Heart left ventricle (tissue), 13 donors: ENCODE results near the gene SCAF1.

Source experiments
- POLR2A ChIP-seq, 2 donors: fragments of 450-650 bp; IDR thresholded peaks; one replicate each; pipeline ENCODE4 v1.6.1; 2017; ENCODE audit warnings: antibody characterized with exemption in 2 of 2, mild to moderate bottlenecking in 2 of 2, moderate library complexity in 2 of 2
- TF ChIP-seq, protein P1 (sequence below), 12 donors: fragments of 200-600 bp; sonication (generic) in 4 of 12; IDR thresholded peaks; one replicate each; pipeline versions ENCODE4 v1.5.0 to v1.8.0; 2018 to 2022; ENCODE audit warnings: antibody characterized with exemption in 12 of 12, mild to moderate bottlenecking in 5 of 12
- donor health status: ischemic (EF 13 %, LVEDD 7.1; RV severe dilation, severe dysfunction).
- donor health status: DM: no; HTN: yes; CAD: no.
- donor health status: DM: no; HTN: no; CAD: no.
- donor health status: ischemic (EF 25% LVEDD 6.9; RV normal size, moderate dysfunction).
- donor health status: ischemic (EF 25% LVEDD 5.7; RV mildly dilated, moderate dysfunction).
- donor health status: ischemic (EF 35%, LVEDD 5.7; RV mildly dilated, moderate dysfunction).
- donor health status: nonischemic (EF 11% LVEDD 7.7; RV severe dilation, severe dysfunction).
- donor health status: DM: yes; HTN: yes; CAD: no.
- donor health status: PGD.
- donor health status: ischemic (EF 29% LVEDD 5.4; RV normal size, mild dysfunction).
- donor health status: nonischemic (EF 23%, LVEDD 6.1; RV moderate dilation, normal function).

DNA sequence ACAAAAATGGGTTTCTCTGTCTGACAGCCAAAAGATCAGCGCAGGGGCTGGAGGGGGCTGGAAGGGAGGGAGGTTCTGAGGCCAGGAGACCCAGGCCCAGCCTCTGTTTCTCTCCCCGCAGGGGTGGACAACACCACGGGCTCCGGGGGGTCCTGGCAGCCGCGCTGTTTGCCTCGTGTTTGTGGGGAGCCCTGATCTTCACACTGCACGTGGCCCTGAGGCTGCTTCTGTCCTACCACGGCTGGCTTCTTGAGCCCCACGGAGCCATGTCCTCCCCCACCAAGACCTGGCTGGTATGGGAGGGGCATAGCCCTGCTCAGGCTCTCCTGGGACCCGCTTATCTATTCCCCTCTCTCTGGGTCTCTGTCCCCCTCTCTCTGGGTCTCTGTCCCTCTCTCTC is 58.6 kb downstream of the SCAF1 start:
- TF ChIP-seq POLR2A (IDR thresholded peaks at IDR 0.05) = no peak
- TF ChIP-seq, protein P1, sequence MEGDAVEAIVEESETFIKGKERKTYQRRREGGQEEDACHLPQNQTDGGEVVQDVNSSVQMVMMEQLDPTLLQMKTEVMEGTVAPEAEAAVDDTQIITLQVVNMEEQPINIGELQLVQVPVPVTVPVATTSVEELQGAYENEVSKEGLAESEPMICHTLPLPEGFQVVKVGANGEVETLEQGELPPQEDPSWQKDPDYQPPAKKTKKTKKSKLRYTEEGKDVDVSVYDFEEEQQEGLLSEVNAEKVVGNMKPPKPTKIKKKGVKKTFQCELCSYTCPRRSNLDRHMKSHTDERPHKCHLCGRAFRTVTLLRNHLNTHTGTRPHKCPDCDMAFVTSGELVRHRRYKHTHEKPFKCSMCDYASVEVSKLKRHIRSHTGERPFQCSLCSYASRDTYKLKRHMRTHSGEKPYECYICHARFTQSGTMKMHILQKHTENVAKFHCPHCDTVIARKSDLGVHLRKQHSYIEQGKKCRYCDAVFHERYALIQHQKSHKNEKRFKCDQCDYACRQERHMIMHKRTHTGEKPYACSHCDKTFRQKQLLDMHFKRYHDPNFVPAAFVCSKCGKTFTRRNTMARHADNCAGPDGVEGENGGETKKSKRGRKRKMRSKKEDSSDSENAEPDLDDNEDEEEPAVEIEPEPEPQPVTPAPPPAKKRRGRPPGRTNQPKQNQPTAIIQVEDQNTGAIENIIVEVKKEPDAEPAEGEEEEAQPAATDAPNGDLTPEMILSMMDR (IDR thresholded peaks at IDR 0.05) = no peak
